Effector memory CD4-positive, alpha-beta T cell (primary cell): Measurements from ENCODE around the gene OPN1MW3.

Experiments
- DNase-seq, 3 donors: peaks; one replicate each; pipeline ENCODE4 v3.0.0-alpha.2; 2020
- H3K27ac ChIP-seq: 2 replicates; pipeline ENCODE4 v1.7.0; 2013; ENCODE audit warnings: mild to moderate bottlenecking, low read length, moderate library complexity; ENCODE audit not compliant: insufficient read depth, poor library complexity, severe bottlenecking
- H3K27me3 ChIP-seq: replicated peaks from 2 replicates; pipeline ENCODE4 v1.7.0; 2013; ENCODE audit warnings: mild to moderate bottlenecking, low read length; ENCODE audit not compliant: insufficient read depth, control insufficient read depth, poor library complexity, severe bottlenecking
- H3K36me3 ChIP-seq: 2 replicates; pipeline ENCODE4 v1.7.0; 2013; ENCODE audit warnings: mild to moderate bottlenecking, low read length, moderate library complexity; ENCODE audit not compliant: control insufficient read depth, insufficient read depth
- H3K4me1 ChIP-seq: 2 replicates; pipeline ENCODE4 v1.7.0; 2013; ENCODE audit warnings: low read length, mild to moderate bottlenecking; ENCODE audit not compliant: control insufficient read depth, insufficient read depth, poor library complexity, severe bottlenecking
- H3K4me3 ChIP-seq: 2 replicates; pipeline ENCODE4 v1.7.0; 2013; ENCODE audit warnings: low read length, low read depth, mild to moderate bottlenecking; ENCODE audit not compliant: insufficient read depth, poor library complexity, severe bottlenecking
- H3K9me3 ChIP-seq: 2 replicates; pipeline ENCODE4 v1.7.0; 2013; ENCODE audit warnings: mild to moderate bottlenecking, low read length, moderate library complexity; ENCODE audit not compliant: control insufficient read depth

OPN1MW3 gene

GRCh38 chrX:154309041-154309775 is 51.8 kb downstream of the OPN1MW3 start:
- no peak overlapping the region for H3K4me3 ChIP-seq
- no peak overlapping the region for H3K27ac ChIP-seq
- peak in 1 of 3 donors; percentile 9 for DNase-seq
- no peaks in the 10 kb centered on the region for H3K9me3 ChIP-seq
- H3K4me1 ChIP-seq: peaks cover 26% of the 10 kb centered on the region
- no peaks in the 10 kb centered on the region for H3K36me3 ChIP-seq
- H3K27me3 ChIP-seq: no peaks in the 10 kb centered on the region

DNA sequence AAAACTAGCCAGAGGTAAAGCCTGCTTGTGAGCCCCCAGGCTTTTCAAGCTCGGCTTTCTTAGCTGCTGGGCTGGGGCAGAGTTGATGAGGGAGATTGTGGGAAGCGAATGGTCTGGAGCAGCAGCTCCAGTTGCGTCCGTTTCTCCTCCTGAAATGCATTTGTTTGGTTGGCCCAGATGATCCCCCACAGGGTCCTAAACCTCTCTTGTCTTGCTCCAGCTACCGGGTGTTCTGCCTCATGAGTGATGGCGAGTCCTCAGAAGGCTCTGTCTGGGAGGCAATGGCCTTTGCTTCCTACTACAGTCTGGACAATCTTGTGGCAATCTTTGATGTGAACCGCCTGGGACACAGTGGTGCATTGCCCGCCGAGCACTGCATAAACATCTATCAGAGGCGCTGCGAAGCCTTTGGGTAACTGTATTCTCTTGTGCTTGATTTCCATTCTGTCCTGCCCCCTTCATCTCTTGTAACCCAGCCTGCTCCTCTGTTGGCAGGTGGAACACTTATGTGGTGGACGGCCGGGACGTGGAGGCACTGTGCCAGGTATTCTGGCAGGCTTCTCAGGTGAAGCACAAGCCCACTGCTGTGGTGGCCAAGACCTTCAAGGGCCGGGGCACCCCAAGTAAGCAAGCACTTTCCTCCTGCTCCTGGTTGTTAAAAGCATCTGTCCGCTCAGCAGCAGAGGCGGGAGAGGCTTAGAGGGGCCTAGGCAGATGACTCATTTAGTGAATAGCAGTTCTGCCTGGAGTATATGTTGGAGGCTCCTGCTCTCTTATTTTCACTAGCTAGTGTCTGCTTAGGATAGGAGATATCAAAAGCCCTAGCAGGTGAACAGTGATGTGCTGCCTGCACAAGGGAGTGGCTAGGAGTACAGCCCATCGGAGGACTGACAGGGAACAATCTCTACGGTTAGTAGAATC is 53.5 kb downstream of the OPN1MW3 start:
- no peaks in the 10 kb centered on the region for H3K9me3 ChIP-seq
- no peak for DNase-seq
- no peak overlapping the region for H3K27ac ChIP-seq
- no peak overlapping the region for H3K4me3 ChIP-seq
- peaks cover 26% of the 10 kb centered on the region for H3K4me1 ChIP-seq
- H3K36me3 ChIP-seq: no peaks in the 10 kb centered on the region
- H3K27me3 ChIP-seq: no peaks in the 10 kb centered on the region

DNA sequence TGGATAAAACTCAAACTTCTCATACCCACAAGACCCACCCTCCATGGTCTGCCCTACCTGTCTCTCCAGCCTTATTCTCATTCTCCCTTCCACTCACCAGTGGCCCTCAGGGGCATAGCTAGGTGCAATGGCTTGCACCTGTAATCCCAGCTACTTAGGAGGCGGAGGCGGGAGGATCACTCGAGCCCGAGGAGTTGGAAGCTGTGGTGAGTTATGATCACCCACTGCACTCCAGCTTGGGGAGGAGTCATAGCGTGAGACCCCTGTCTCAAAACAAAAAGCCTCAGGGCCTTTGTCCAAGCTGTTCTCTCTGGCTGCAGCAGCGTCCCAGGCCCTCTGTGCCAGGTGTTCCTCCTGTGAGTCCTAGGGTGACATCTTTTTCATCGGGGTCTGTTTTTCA is 54.7 kb downstream of the OPN1MW3 start:
- H3K36me3 ChIP-seq: no peaks in the 10 kb centered on the region
- no peak overlapping the region for H3K27ac ChIP-seq
- H3K4me1 ChIP-seq: peaks cover 26% of the 10 kb centered on the region
- no peaks in the 10 kb centered on the region for H3K9me3 ChIP-seq
- no peaks in the 10 kb centered on the region for H3K27me3 ChIP-seq
- H3K4me3 ChIP-seq: no peak overlapping the region
- no peak for DNase-seq

GRCh38 chrX:154313147-154313546 is 55.8 kb downstream of the OPN1MW3 start:
- no peak for DNase-seq
- Histone ChIP-seq H3K4me3 (no peak overlapping the region), H3K9me3 (no peaks in the 10 kb centered on the region), H3K36me3 (no peaks in the 10 kb centered on the region), H3K27ac (no peak overlapping the region), H3K27me3 (no peaks in the 10 kb centered on the region), H3K4me1 (peaks cover 28% of the 10 kb centered on the region)

DNA sequence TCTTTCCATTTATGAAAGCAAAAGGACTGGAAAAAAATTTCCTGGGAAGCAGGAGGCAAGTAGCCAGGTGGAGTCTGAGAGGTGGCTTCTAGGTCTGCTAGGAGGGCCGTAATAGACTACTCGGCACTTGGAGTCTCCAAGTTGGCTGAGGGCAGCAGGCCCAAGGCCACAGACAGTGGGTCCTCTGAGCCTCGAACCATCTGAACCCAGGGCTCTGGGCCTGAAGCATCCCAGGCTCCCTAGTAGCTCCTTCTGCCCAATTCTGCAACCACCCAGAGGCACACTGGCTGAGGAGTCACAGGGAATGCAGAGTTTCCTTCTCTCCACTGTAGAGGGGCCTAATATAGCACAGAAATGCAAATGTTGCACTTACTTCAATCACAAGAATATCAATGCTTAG is 58.0 kb downstream of the OPN1MW3 start:
- peaks cover 16% of the 10 kb centered on the region for H3K4me1 ChIP-seq
- no peak for DNase-seq
- H3K9me3 ChIP-seq: no peaks in the 10 kb centered on the region
- H3K4me3 ChIP-seq: no peak overlapping the region
- H3K27ac ChIP-seq: no peak overlapping the region
- no peaks in the 10 kb centered on the region for H3K27me3 ChIP-seq
- H3K36me3 ChIP-seq: no peaks in the 10 kb centered on the region

DNA sequence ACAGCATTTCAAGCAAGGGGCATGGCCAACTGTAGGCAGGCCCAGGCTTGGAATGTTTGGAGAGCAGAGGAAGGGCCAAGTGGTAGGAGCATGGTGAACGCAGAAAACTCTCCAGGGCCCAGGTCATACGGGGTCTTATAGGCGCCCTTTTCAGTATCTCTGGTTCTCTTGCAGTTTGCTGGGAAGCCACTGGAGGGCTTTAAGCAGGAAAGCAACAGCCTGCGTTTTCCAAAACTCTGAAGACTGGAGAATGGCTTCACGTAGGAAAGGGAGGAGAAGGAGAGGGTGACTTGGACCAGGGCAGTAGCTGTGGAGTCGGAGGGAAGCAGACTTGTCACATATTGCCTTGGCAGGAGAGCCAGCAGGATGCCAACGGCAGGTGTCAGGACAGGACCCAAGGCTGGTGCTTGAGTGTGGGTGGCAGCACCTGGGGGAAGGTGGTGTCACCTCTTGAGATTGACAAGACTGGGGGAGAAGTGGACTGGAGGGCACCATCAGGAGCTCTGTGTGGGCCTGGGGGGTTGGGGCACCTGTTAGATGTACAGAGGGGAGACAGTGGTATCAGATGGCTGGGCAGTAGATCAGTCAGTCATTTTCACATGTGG is 60.1 kb downstream of the OPN1MW3 start:
- no peaks in the 10 kb centered on the region for H3K36me3 ChIP-seq

GRCh38 chrX:154320406-154320805 is 63.0 kb downstream of the OPN1MW3 start:
- H3K9me3 ChIP-seq: no peaks in the 10 kb centered on the region
- H3K4me1 ChIP-seq: peaks cover 14% of the 10 kb centered on the region
- H3K4me3 ChIP-seq: no peak overlapping the region
- no peak overlapping the region for H3K27ac ChIP-seq
- no peaks in the 10 kb centered on the region for H3K36me3 ChIP-seq
- H3K27me3 ChIP-seq: no peaks in the 10 kb centered on the region
- no peak for DNase-seq

More for the DNA sequence above, 60.1 kb downstream of the OPN1MW3 start:
- H3K9me3 ChIP-seq: no peaks in the 10 kb centered on the region
- no peak for DNase-seq
- no peak overlapping the region for H3K4me3 ChIP-seq
- H3K27ac ChIP-seq: no peak overlapping the region
- H3K27me3 ChIP-seq: no peaks in the 10 kb centered on the region
- peaks cover 19% of the 10 kb centered on the region for H3K4me1 ChIP-seq
